Stimulated activated memory B cell treated with anti-CD40 and anti-IgM and Interleukin-4, amounts not matched to agents 10 μg/mL and 1 μg/mL and 100 μg/mL, for 72 hours (primary cell): Measurements from ENCODE around the gene PHYH.
"Not testable (repeated sequence)": the region's sequence is repeated elsewhere in the genome, so short reads cannot be mapped to it uniquely, and the experiment has no call there.

Experiments used
- ATAC-seq: fragments of 150-1000 bp; cut with Tn5 transposase; 2 replicates; pipeline ENCODE4 v1.10.0; 2021
- H3K27ac Mint-ChIP-seq: one replicate; pipeline ENCODE4 v1.8.0; 2022; ENCODE audit warnings: mild to moderate bottlenecking, mixed read lengths
- H3K27me3 Mint-ChIP-seq: one replicate; pipeline ENCODE4 v1.8.0; 2022; ENCODE audit warnings: mixed read lengths
- H3K36me3 Mint-ChIP-seq: one replicate; pipeline ENCODE4 v1.8.0; 2022; ENCODE audit warnings: mixed read lengths
- H3K4me1 Mint-ChIP-seq: one replicate; pipeline ENCODE4 v1.8.0; 2022; ENCODE audit warnings: mixed read lengths
- H3K4me3 Mint-ChIP-seq: one replicate; pipeline ENCODE4 v1.8.0; 2022; ENCODE audit warnings: mild to moderate bottlenecking, moderate library complexity, mixed read lengths
- H3K9me3 Mint-ChIP-seq: one replicate; pipeline ENCODE4 v1.8.0; 2022; ENCODE audit warnings: mixed read lengths

The PHYH gene

DNA sequence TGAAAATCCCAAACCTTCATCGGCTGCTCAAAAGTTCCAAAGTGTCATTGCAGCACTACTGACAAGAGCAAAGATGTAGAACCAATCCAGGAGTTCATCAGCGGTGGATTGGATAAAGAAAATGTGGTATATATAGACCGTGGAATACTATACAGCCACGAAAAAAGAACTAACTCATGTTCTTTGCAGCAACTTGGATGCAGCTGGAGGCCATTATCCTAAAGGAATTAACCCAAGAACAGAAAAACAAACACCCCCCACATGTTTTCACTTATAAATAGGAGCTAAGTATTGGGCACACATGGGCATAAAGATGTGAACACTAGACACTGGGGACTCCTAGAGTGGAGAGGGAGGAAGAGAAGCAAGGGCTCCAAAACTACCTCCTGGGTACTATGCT is 31.6 kb downstream of the PHYH start:
- Mint-ChIP-seq H3K36me3 (no peaks in the 10 kb centered on the region), H3K4me1 (peaks cover 11% of the 10 kb centered on the region), H3K27me3 (peaks cover 32% of the 10 kb centered on the region), H3K4me3 (no peak overlapping the region), H3K9me3 (peaks cover under 1% of the 10 kb centered on the region), H3K27ac (no peak overlapping the region)
- ATAC-seq, result no peak

DNA sequence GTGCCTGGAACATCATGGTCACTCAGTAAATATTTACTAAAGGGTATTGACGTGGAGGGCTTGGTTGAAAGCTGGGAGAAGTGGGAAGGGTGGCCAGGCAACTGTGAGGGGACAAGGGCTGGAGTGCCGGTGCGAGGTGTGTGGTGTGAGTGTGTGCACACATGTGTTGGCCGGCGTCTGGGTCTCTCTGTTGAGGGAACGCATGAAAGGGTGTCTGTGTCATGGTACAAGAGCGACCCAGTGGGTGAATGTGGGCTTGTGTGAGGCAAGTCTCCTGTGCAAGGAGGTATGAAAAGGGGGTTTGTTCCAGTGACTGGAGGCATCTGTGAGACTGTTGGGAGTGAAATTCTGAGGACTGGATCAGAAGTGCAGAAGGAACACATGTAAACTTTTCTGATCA is 36.3 kb downstream of the PHYH start:
- ATAC-seq, result no peak
- H3K27ac Mint-ChIP-seq, result no peak overlapping the region
- H3K4me3 Mint-ChIP-seq, result no peak overlapping the region
- no peaks in the 10 kb centered on the region for H3K4me1 Mint-ChIP-seq
- H3K27me3 Mint-ChIP-seq, result peaks cover 47% of the 10 kb centered on the region
- H3K9me3 Mint-ChIP-seq, result peaks cover 10% of the 10 kb centered on the region
- no peaks in the 10 kb centered on the region for H3K36me3 Mint-ChIP-seq

DNA sequence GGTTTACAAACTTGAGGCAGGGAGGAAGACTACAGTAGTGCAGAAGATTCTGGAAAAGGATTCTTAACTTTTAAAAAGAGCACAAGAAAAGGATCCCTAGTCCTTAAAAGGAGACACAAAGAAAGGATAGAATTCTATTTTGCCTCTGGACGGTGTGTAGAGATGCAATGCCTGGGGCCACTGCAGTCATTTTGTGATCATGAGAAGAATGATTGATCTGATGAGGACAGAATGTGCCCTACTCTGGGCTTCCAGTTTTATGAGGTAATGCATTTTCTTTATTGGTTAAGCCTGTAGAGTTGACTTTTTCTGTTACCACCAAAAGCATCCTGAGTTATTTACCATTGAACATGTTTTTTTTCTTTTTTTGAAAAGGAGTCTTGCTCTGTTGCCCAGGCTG is 37.4 kb downstream of the PHYH start:
- peaks cover 10% of the 10 kb centered on the region for H3K9me3 Mint-ChIP-seq
- H3K27me3 Mint-ChIP-seq, result peaks cover 47% of the 10 kb centered on the region
- no peak overlapping the region for H3K27ac Mint-ChIP-seq
- ATAC-seq, result no peak
- no peak overlapping the region for H3K4me3 Mint-ChIP-seq
- H3K4me1 Mint-ChIP-seq, result no peaks in the 10 kb centered on the region
- no peaks in the 10 kb centered on the region for H3K36me3 Mint-ChIP-seq

DNA sequence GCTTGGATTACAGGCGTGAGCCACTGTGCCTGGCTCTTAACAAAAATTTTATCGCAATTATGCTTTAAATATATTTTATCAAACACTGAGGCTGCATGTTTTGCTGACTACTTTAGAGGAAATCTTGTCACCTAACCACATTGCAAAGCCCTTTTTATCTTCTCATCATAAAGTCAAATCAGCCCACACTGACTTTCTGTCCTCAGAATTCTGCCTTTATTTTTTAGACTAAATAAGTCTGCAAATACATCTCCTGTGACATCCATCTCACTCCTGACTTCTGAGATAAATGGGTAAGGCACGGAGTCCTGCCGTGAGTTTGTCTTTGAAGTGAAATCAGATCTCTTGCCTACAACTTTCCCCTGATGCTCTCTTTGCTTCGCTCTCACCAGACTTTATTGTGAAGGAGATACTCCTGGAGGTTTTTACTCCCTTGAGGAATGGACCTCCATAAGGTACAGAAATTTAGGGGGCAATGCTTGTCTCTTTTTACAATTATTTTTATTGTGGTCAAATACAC is 42.2 kb downstream of the PHYH start:
- H3K27ac Mint-ChIP-seq, result no peak overlapping the region
- H3K4me3 Mint-ChIP-seq, result no peak overlapping the region
- peaks cover 6% of the 10 kb centered on the region for H3K9me3 Mint-ChIP-seq
- H3K36me3 Mint-ChIP-seq, result no peaks in the 10 kb centered on the region
- H3K27me3 Mint-ChIP-seq, result peaks cover 9% of the 10 kb centered on the region
- ATAC-seq, result no peak
- H3K4me1 Mint-ChIP-seq, result no peaks in the 10 kb centered on the region

DNA sequence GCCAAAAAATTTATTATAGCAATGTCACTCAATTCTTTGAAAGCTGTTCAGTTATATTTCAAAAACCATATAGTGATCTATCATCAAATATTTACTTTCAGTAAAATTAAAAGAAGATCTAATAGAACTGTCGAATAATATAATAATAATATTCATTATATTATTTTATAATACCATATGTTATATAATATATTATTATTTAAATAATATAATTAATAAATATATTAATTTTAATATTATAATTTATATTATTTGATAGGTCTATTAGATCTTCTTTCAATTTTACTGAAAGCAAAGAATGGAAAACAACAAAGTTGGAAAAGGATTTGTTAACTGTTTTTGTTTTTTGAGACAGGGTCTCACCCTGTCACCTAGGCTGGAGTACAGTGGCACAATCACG is 43.2 kb downstream of the PHYH start:
- H3K27ac Mint-ChIP-seq, result no peak overlapping the region
- no peaks in the 10 kb centered on the region for H3K27me3 Mint-ChIP-seq
- no peaks in the 10 kb centered on the region for H3K36me3 Mint-ChIP-seq
- H3K4me3 Mint-ChIP-seq, result no peak overlapping the region
- no peaks in the 10 kb centered on the region for H3K4me1 Mint-ChIP-seq
- H3K9me3 Mint-ChIP-seq, result peaks cover 3% of the 10 kb centered on the region
- no peak for ATAC-seq

DNA sequence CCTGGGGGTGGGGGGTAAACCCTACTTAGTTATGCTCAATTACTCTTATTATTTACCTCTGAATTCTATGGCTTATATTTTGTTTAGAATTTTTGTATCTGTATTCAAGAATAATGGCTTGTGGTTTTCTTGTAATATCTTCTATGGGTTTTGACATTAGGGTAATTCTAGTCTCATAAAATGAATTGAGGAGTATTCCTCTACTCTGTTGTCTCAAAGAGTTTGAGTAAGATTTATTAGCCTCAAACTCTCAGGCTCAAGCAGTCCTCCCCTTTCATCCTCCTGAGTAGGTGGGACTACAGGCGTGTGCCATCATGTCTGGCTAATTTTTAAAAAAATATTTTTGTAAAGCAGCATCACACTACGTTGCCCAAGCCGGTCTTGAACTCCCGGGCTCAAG is 46.1 kb downstream of the PHYH start:
- Mint-ChIP-seq H3K27ac (no peak overlapping the region), H3K4me3 (no peak overlapping the region), H3K4me1 (no peaks in the 10 kb centered on the region), H3K9me3 (no peaks in the 10 kb centered on the region), H3K27me3 (no peaks in the 10 kb centered on the region), H3K36me3 (no peaks in the 10 kb centered on the region)
- no peak for ATAC-seq

DNA sequence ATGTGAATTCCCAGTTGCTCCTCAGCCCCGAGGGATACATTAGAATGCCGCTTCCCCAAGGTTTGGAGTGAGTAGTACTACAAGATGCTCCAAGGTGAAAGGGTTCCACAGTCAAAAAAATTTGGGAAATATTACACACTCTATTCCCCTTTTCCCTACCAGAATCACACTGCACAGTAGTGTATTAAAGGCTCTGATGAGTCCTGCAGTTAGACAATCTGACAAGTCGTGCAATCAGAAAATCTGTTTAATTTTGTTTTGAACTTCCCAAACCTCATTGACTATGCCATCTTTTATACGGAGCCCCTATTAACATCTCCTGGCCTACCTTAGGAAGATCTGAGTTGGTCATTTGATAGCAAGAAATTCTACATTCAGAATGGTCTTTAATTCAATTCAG is 52.1 kb downstream of the PHYH start:
- no peak for ATAC-seq
- Mint-ChIP-seq H3K4me1 (no peaks in the 10 kb centered on the region), H3K9me3 (no peaks in the 10 kb centered on the region), H3K36me3 (no peaks in the 10 kb centered on the region), H3K27me3 (no peaks in the 10 kb centered on the region), H3K4me3 (no peak overlapping the region), H3K27ac (no peak overlapping the region)

DNA sequence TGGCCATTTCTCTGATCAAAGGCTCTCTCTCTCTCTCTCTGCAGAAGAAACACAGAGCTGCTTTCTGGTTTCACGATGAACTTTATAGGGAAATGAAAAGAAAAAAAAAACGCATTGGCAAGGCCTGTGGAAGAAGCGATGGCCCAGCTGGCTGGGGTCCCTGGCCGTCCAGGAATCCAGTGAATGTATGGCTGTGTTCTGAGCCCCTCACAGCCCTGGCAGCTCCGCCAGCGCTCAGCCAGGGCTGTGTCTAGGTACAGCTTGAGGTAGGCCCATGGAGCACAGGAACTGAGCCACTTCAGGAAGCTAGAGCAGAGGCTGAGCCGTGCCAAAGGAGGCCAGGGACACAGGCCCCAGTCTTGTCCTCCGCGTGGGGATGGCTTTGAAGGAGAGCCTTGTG is 52.6 kb downstream of the PHYH start:
- ATAC-seq, result no peak
- Mint-ChIP-seq H3K27ac (no peak overlapping the region), H3K9me3 (no peaks in the 10 kb centered on the region)

DNA sequence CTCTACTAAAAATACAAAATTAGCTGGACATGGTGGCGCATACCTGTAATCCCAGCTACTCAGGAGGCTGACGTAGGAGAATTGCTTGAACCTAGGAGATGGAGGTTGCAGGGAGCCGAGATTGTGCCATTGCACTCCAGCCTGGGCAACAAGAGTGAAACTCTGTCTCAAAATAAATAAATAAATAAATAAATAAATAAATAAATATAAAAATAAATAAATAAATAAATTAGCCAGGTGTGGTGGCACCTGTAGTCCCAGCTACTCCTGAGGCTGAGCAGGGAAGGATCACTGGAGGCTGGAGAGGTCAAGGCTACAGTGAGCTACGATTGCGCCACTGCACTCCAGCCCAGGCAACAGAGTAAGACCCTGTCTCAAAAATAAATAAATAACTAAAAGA is 57.6 kb downstream of the PHYH start:
- not testable (repeated sequence) for H3K4me1 Mint-ChIP-seq, H3K36me3 Mint-ChIP-seq, H3K27ac Mint-ChIP-seq, ATAC-seq, H3K4me3 Mint-ChIP-seq, H3K9me3 Mint-ChIP-seq, H3K27me3 Mint-ChIP-seq

More for the DNA sequence above, 52.6 kb downstream of the PHYH start:
- Mint-ChIP-seq H3K36me3 (no peaks in the 10 kb centered on the region), H3K4me1 (no peaks in the 10 kb centered on the region), H3K4me3 (no peak overlapping the region), H3K27me3 (no peaks in the 10 kb centered on the region)

DNA sequence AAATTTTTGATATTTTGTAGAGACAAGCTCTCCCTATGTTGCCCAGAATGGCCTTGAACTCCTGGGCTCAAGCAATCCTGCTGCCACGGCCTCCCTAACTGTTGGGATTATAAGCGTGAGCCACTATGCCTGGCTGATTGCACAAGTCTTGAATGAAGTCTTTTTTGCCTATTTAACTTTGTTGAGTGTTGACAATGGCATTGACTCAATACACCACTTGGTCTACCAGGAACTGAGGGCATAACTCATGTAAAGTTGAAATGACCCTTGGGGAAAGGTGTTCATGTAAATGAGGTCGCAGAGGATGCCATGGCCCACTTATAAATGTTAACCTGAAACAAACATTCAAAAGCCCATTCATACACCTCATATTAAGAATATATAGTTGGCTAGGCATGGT is 58.3 kb downstream of the PHYH start:
- no peaks in the 10 kb centered on the region for H3K4me1 Mint-ChIP-seq
- no peak overlapping the region for H3K4me3 Mint-ChIP-seq
- H3K9me3 Mint-ChIP-seq, result no peaks in the 10 kb centered on the region
- H3K27me3 Mint-ChIP-seq, result no peaks in the 10 kb centered on the region
- no peak overlapping the region for H3K27ac Mint-ChIP-seq
- ATAC-seq, result no peak
- no peaks in the 10 kb centered on the region for H3K36me3 Mint-ChIP-seq

DNA sequence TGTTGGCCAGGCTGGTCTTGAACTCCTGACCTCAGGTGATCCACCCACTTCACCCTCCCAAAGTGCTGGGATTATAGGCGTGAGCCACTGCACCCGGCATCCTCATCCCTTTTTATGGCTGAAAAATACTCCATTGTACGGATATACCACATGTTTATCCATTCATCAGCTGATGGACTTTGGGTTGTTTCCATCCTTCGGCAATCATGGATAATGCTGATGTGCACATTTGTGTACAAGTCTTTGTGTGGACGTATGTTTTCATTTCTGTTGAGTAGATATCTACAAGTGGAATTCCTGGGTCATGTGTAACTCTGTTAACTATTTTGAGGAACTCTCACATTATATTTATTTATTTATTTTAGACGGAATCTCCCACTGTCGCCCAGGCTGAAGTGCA is 59.9 kb downstream of the PHYH start:
- H3K9me3 Mint-ChIP-seq, result no peaks in the 10 kb centered on the region

DNA sequence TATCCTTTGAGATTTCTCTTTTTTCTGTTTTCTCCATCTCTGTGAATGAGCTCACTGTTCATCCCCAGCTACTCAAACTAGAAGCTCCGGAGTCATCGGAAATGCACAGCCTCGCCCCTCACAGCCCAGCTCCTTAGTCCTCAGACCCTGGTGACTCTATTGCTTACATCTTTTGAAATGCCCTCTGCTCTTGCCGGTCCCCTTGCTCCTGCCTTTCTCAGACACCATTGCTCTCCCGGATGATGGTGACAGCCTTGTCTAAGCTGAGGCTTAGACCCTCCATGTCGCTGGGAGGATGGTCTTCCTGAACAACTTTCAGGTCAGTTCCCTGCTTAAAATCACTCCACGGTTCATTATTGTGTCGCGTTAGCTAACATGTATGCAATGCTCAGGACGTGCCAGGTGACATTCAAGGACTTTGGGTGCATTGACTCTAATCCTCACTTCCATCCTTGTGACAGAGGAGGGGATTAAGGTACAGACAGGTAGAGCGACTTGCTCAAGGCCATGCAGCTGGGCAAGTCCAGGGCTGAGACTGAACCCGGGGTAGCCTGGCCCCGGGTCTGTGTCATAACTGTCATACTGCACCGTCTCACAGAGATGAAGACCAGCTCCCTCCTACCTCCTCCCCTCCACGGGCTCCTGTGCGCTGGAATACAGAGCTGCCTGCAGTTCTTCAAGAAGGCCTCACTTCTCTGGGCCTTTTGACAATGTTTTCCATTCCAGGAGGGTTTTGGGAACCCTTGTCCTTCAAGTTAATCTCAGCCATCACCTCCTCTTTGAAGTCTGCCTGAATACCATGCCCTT is 61.4 kb downstream of the PHYH start:
- H3K36me3 Mint-ChIP-seq, result no peaks in the 10 kb centered on the region

More for the DNA sequence above, 59.9 kb downstream of the PHYH start:
- no peak for ATAC-seq
- no peaks in the 10 kb centered on the region for H3K27me3 Mint-ChIP-seq
- no peaks in the 10 kb centered on the region for H3K36me3 Mint-ChIP-seq
- no peaks in the 10 kb centered on the region for H3K4me1 Mint-ChIP-seq
- no peak overlapping the region for H3K4me3 Mint-ChIP-seq
- no peak overlapping the region for H3K27ac Mint-ChIP-seq

DNA sequence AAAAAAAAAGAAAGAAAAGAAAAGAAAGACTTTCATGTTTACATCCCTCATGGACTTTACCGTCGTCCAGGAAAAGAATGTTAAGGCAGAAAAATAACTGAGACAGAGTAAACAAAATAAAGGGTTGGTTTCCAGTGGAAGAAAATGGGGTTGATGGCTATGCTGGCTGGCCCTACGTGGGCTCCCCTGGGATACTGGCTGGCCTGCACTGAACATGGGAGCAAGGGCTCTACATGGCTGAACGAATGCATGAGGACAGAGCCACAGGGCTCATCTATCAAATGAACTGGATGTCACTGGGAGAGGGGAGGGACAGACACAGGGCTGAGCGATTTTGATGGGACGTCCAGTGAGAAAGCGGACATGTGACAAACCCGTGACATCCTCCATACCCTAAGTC is 63.2 kb downstream of the PHYH start:
- Mint-ChIP-seq H3K4me1 (no peaks in the 10 kb centered on the region), H3K27me3 (peaks cover 21% of the 10 kb centered on the region), H3K36me3 (no peaks in the 10 kb centered on the region), H3K27ac (no peak overlapping the region), H3K9me3 (no peaks in the 10 kb centered on the region), H3K4me3 (no peak overlapping the region)
- ATAC-seq, result no peak

More for the DNA sequence above, 61.4 kb downstream of the PHYH start:
- Mint-ChIP-seq H3K27me3 (peaks cover 13% of the 10 kb centered on the region), H3K27ac (no peak overlapping the region), H3K9me3 (no peaks in the 10 kb centered on the region), H3K4me3 (no peak overlapping the region), H3K4me1 (no peaks in the 10 kb centered on the region)
- ATAC-seq, result peak; percentile 17

DNA sequence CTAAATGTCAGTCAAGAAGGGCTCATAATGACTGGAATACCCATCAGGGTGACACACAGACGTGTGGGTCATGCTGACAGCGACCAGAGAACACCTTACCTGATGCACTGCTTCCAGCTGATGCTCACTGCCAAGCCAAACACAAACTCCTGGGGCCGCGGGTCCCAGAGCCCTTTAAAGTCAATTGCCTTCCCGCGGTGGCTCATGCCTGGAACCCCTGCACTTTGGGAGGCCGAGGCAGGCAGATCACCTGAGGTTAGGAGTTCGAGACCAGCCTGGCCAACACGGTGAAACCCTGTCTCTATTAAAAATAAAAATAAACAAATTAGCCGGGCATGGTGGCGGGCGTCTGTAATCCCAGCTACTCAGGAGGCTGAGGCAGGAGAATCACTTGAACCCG is 65.1 kb downstream of the PHYH start:
- H3K9me3 Mint-ChIP-seq, H3K4me1 Mint-ChIP-seq, H3K4me3 Mint-ChIP-seq, H3K27ac Mint-ChIP-seq, ATAC-seq, H3K36me3 Mint-ChIP-seq: not testable (repeated sequence)
- H3K27me3 Mint-ChIP-seq, result peaks cover 21% of the 10 kb centered on the region

DNA sequence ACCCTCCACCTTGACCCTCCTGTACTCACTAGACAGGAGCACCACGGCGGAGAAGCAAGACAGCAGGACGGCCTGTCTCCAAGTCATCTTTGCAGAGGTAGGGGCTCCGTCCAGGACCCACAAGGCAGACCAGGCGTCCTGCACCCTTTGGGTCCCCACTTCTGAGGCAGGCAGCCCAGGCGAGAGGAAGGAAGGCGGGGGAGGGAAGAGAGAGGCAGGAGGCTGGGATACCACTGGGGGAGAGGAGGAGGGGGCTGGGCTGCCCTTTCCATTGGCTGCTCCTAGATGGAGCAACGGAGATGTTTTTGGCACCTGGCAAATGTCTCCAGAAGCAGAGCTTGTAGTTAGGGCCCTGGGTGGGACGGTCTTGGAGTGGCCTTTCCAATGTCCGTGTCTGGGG is 65.7 kb downstream of the PHYH start, which contains the start of gene UCMA:
TSS of gene UCMA (minus strand) at position 203 of the 400 bp plus-strand sequence. CDS start at position 87, 116 bp downstream.
- no peaks in the 10 kb centered on the region for H3K4me1 Mint-ChIP-seq
- H3K27ac Mint-ChIP-seq, result no peak within 1 kb of the TSS
- no peaks in the 10 kb centered on the region for H3K36me3 Mint-ChIP-seq
- H3K27me3 Mint-ChIP-seq, result peaks cover 21% of the 10 kb centered on the region
- ATAC-seq, result no peak
- no peaks in the 10 kb centered on the region for H3K9me3 Mint-ChIP-seq
- no peak within 1 kb of the TSS for H3K4me3 Mint-ChIP-seq

DNA sequence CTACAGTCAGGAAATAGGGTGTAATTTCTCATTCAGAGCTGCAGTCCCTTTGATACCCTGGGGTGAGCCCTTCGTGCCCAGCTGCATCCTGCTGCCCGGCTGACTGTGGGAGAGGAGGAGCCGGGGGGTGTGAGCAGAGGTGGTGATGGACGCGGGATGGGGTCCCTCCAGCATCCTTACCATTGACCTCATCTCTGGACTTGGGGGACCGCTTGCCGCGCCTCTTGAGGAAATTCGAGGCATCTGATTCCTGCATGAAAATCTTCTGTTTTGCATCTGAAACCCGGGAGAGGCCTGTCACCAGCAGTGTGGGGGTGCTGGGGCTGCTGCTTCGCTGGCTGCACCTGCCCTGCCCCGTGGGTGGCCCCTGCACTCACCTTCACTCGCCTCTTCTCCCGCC is 66.5 kb downstream of the PHYH start:
- no peaks in the 10 kb centered on the region for H3K4me1 Mint-ChIP-seq
- peaks cover 21% of the 10 kb centered on the region for H3K27me3 Mint-ChIP-seq

More for the DNA sequence above, 66.5 kb downstream of the PHYH start:
- no peak overlapping the region for H3K27ac Mint-ChIP-seq
- no peaks in the 10 kb centered on the region for H3K9me3 Mint-ChIP-seq
- H3K4me3 Mint-ChIP-seq, result no peak overlapping the region
- no peaks in the 10 kb centered on the region for H3K36me3 Mint-ChIP-seq
- ATAC-seq, result no peak
